Bronchial epithelial cell (primary cell): ENCODE measurements around the gene TNFRSF4. TPM values are rescaled to one million over a fixed set of nuclear protein-coding genes. Genes with fewer than 3 reads are reported as not detected.
"Not testable (repeated sequence)": the region's sequence is repeated elsewhere in the genome, so short reads cannot be mapped to it uniquely, and the experiment has no call there.

Experiments used
- DNase-seq: peaks from one replicate; pipeline ENCODE4 v3.0.0-alpha.2; 2010; ENCODE audit warnings: low read depth
- FAIRE-seq: peaks from 2 replicates; lab custom pipeline; 2011; peaks lifted over from hg19 to GRCh38; lab: Jason Lieb, UNC
- H3K27me3 ChIP-seq: 2 replicates; pipeline ENCODE4 v1.5.1; 2011; ENCODE audit warnings: low read length; ENCODE audit not compliant: control insufficient read depth, insufficient read depth
- H3K36me3 ChIP-seq: 2 replicates; pipeline ENCODE4 v1.5.1; 2011; ENCODE audit warnings: low read length; ENCODE audit not compliant: control insufficient read depth, insufficient read depth
- H3K4me3 ChIP-seq: 2 replicates; pipeline ENCODE4 v1.5.1; 2011; ENCODE audit warnings: mild to moderate bottlenecking, low read depth, low read length, control low read depth
- CTCF ChIP-seq: IDR thresholded peaks from 2 replicates; pipeline ENCODE4 v1.5.1; 2011; ENCODE audit warnings: mild to moderate bottlenecking, moderate library complexity, low read length, control low read depth, inconsistent platforms; ENCODE audit not compliant: insufficient read depth, severe bottlenecking
- total RNA-seq: library from RNA; depleted of rRNA; stranded (reverse); fragments of >200 nt; gene quantifications from 2 replicates; pipeline ENCODE4 v1.2.1, GENCODE V29; 2014

TNFRSF4 gene
- total RNA-seq, 1 donor from 2014 or later = not detected

DNA sequence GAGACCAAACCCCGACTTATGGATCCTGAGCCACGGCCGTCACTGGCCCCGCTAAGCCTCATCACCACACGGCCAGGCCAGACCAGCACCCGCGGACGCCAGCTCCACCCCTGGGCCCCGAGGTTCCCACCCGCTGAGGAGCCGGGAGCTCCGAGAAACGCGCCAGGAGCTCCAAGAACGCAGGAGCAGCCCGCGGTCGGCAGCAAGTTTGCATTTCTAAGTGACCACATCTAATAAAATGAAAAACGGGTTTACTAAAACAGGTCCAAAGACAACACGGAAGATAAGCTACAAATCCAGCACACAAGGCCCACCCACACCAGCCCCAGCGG is 40.7 kb upstream of the TNFRSF4 start:
- DNase-seq (no peak), FAIRE-seq (no peak)
- H3K36me3 ChIP-seq = peaks cover 13% of the 10 kb centered on the region
- no peaks in the 10 kb centered on the region for H3K27me3 ChIP-seq
- TF ChIP-seq CTCF = no peak
- H3K4me3 ChIP-seq = no peak overlapping the region

GRCh38 chr1:1253972-1254666 is 40.2 kb upstream of the TNFRSF4 start:
- DNase-seq (no peak), FAIRE-seq (no peak)
- H3K4me3 ChIP-seq = no peak overlapping the region
- H3K27me3 ChIP-seq = no peaks in the 10 kb centered on the region
- no peak for TF ChIP-seq CTCF
- peaks cover 10% of the 10 kb centered on the region for H3K36me3 ChIP-seq

- Histone ChIP-seq H3K4me3 (no peak overlapping the region), H3K27me3 (no peaks in the 10 kb centered on the region), H3K36me3 (peaks cover 9% of the 10 kb centered on the region)
- FAIRE-seq (no peak), DNase-seq (no peak)
- TF ChIP-seq CTCF = no peak
These were observed 39.4 kb upstream of the TNFRSF4 start for GRCh38 chr1:1253314-1253713.

DNA sequence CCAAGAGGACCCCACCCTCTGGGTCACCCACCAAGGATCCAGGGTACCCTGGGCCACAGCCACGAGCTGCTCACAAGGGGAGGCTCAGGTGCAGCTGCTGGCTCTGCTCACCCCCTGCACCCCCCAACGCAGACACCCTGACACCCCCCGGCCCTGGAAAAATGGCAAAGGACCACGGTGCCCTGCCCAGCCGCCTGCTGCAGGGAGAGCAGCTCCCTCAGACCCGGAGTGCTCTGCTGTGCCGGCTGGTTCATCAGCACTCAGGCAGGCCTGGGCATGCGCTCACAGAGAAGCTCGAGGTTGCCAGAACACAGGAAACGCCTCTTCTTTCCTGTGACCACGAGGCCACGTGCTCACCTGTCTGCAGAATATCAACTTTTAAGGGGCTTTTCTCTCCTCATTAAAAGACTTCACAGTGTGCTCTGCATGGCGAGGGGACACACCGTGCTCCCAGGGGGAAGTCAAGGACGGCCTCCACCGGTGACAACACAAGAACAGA is 36.9 kb upstream of the TNFRSF4 start:
- H3K27me3 ChIP-seq = no peaks in the 10 kb centered on the region
- H3K4me3 ChIP-seq = no peak overlapping the region
- peaks cover 8% of the 10 kb centered on the region for H3K36me3 ChIP-seq
- peak; percentile 66 for FAIRE-seq
- no peak for TF ChIP-seq CTCF
- DNase-seq = peak; percentile 87

- H3K4me3 ChIP-seq, H3K36me3 ChIP-seq, DNase-seq, H3K27me3 ChIP-seq, FAIRE-seq: not testable (repeated sequence)
These were observed 34.3 kb upstream of the TNFRSF4 start for GRCh38 chr1:1248009-1248913.

DNA sequence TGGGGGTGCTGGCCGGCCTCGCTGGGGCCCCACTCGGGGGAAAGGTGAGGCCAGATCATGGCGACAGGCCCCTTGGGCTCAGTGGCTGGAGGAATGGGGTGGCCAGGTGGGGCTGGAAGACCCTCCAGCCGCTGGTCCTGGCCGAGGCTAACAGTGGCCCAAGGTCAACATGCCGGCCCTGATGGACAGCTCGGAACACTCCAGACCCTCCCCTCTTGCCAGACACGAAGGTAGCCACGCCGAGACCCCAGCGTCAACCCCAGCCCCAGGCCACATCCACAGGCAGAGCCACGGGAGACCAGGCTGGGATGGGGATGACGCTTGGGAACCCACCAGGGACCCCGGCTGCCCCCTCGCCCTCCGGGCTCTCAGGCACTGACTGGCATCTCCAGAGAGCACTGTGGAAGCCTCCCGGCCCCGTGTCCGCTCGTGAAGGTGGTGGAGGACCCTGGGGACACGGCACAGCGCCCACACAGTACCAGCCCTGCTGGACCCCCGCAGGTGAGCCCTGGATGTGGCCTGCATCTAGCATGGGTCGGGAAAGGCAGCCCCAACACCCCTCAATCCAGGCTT is 33.5 kb upstream of the TNFRSF4 start:
- no peaks in the 10 kb centered on the region for H3K27me3 ChIP-seq
- DNase-seq = no peak

More for the DNA sequence above, 33.5 kb upstream of the TNFRSF4 start:
- no peak for FAIRE-seq
- Histone ChIP-seq H3K36me3 (no peaks in the 10 kb centered on the region), H3K4me3 (no peak overlapping the region)
- TF ChIP-seq CTCF = no peak
